ENCODE data around the gene NDUFB11.

The NDUFB11 gene

GRCh38 chrX:47144626-47145394 lies at the start of gene NDUFB11, which contains the start of gene RBM10:
NDUFB11 (minus strand) TSS chrX:47144702; CDS start chrX:47144679, 23 bp downstream.
RBM10 (plus strand) TSS chrX:47145221; CDS start chrX:47147482, 2,261 bp downstream.
- Histone ChIP-seq H3K27me3 (ENCODE audit: control insufficient read depth, insufficient read depth, low read length) (no peaks in the 10 kb centered on the region), H3K4me1 (ENCODE audit: control insufficient read depth, insufficient read depth, low read length) (peaks cover 13% of the 10 kb centered on the region), H3K9ac (ENCODE audit: low read length) (peak within 1 kb of the TSS; percentile 88), H3K36me3 (ENCODE audit: control insufficient read depth, insufficient read depth, low read length) (no peaks in the 10 kb centered on the region), H3K4me3 (ENCODE audit: low read length) (peak within 1 kb of the TSS; percentile 63), H3K9me3 (ENCODE audit: control insufficient read depth, low read length) (no peaks in the 10 kb centered on the region)

GRCh38 chrX:47193475-47194193 lies 49.1 kb upstream of the NDUFB11 start, which contains the start of gene UBA1:
UBA1 (plus strand) TSS chrX:47193829; CDS start chrX:47198803, 4,974 bp downstream.
- Histone ChIP-seq H3K36me3 (ENCODE audit: control insufficient read depth, insufficient read depth, low read length) (no peaks in the 10 kb centered on the region), H3K4me1 (ENCODE audit: control insufficient read depth, insufficient read depth, low read length) (peaks cover 27% of the 10 kb centered on the region), H3K4me3 (ENCODE audit: low read length) (peak within 1 kb of the TSS; percentile 69)

GRCh38 chrX:47191806-47192401 lies 47.4 kb upstream of the NDUFB11 start:
- H3K27me3 ChIP-seq (ENCODE audit: control insufficient read depth, insufficient read depth, low read length), result no peaks in the 10 kb centered on the region
- H3K4me3 ChIP-seq (ENCODE audit: low read length), result no peak overlapping the region
- H3K4me1 ChIP-seq (ENCODE audit: control insufficient read depth, insufficient read depth, low read length), result peaks cover 16% of the 10 kb centered on the region
- H3K9ac ChIP-seq (ENCODE audit: low read length), result no peak overlapping the region
- no peaks in the 10 kb centered on the region for H3K9me3 ChIP-seq (ENCODE audit: control insufficient read depth, low read length)
- H3K36me3 ChIP-seq (ENCODE audit: control insufficient read depth, insufficient read depth, low read length), result no peaks in the 10 kb centered on the region

More at GRCh38 chrX:47193475-47194193, 49.1 kb upstream of the NDUFB11 start, which contains the start of gene UBA1:
- Histone ChIP-seq H3K27me3 (ENCODE audit: control insufficient read depth, insufficient read depth, low read length) (no peaks in the 10 kb centered on the region), H3K9ac (ENCODE audit: low read length) (peak within 1 kb of the TSS; percentile 93), H3K9me3 (ENCODE audit: control insufficient read depth, low read length) (no peaks in the 10 kb centered on the region)

GRCh38 chrX:47191331-47191730 lies 46.8 kb upstream of the NDUFB11 start:
- H3K36me3 ChIP-seq (ENCODE audit: control insufficient read depth, insufficient read depth, low read length), result no peaks in the 10 kb centered on the region
- no peaks in the 10 kb centered on the region for H3K9me3 ChIP-seq (ENCODE audit: control insufficient read depth, low read length)
- peak overlapping the region; percentile 54 for H3K9ac ChIP-seq (ENCODE audit: low read length)
- H3K4me3 ChIP-seq (ENCODE audit: low read length), result peak overlapping the region; percentile 43
- H3K27me3 ChIP-seq (ENCODE audit: control insufficient read depth, insufficient read depth, low read length), result no peaks in the 10 kb centered on the region
- H3K4me1 ChIP-seq (ENCODE audit: control insufficient read depth, insufficient read depth, low read length), result peaks cover 13% of the 10 kb centered on the region

DNA sequence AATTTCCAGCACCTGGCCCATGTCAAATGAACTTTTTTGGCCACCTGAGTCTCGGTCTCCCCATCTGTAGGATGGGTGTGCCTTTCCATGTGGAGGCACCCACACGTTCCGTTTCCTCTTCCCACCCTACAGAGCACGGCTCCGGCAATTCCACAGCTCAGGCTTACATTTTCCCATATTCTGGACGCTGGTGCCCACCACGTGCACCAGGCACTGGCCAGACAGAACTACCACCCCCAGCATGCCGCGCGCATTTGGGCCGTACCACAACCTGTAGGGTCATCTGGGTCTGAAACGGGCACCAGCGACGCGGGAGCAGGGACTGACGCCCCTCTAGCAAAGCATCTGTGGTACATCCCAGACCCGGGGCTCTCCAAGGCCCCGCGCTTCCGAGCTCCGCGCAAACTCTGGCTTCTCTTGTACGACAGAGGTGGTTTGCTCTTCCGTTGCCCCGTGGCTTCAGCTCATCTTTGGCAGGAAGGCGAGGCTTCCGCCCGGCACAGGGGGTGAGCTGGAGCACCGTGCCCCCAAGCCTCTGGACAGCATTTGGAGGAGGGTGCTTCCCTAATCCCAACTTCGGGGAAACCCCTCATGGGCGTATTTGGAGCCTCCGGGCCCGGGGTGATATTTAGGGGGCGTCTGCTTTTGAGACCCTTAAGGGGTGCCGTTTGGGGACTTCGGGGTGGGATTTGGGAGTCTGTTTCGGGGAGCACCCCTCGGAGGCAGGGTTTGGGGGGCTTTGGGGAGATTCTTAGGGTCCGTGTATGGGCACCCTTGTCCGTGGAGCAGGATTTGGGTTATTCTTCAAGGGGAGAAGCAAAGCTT lies 46.2 kb upstream of the NDUFB11 start:
- Histone ChIP-seq H3K9ac (ENCODE audit: low read length) (peak overlapping the region; percentile 54), H3K36me3 (ENCODE audit: control insufficient read depth, insufficient read depth, low read length) (no peaks in the 10 kb centered on the region), H3K27me3 (ENCODE audit: control insufficient read depth, insufficient read depth, low read length) (no peaks in the 10 kb centered on the region), H3K4me3 (ENCODE audit: low read length) (peak overlapping the region; percentile 43), H3K4me1 (ENCODE audit: control insufficient read depth, insufficient read depth, low read length) (peaks cover 6% of the 10 kb centered on the region), H3K9me3 (ENCODE audit: control insufficient read depth, low read length) (no peaks in the 10 kb centered on the region)

DNA sequence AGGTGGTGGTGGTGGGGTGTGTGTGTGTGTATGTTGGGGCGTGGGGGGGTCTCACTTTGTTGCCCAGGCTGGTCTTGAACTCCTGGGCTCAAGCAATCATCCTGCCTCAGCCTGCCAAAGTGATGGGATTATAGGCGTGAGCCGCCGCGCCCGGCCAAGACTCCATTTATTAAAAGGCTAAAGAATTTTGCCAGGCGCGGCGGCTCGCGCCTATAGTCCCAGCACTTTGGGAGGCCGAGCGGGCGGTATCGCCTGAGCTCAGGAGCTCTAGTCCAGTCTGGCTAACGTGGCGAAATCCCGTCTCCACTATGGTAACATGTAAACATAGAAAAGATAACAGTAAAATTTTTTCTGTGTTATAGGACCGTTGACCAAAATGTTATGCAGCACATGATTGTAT lies 45.4 kb upstream of the NDUFB11 start:
- Histone ChIP-seq H3K4me3 (ENCODE audit: low read length) (no peak overlapping the region), H3K9ac (ENCODE audit: low read length) (no peak overlapping the region), H3K27me3 (ENCODE audit: control insufficient read depth, insufficient read depth, low read length) (no peaks in the 10 kb centered on the region), H3K4me1 (ENCODE audit: control insufficient read depth, insufficient read depth, low read length) (peaks cover 3% of the 10 kb centered on the region), H3K36me3 (ENCODE audit: control insufficient read depth, insufficient read depth, low read length) (no peaks in the 10 kb centered on the region), H3K9me3 (ENCODE audit: control insufficient read depth, low read length) (no peaks in the 10 kb centered on the region)

DNA sequence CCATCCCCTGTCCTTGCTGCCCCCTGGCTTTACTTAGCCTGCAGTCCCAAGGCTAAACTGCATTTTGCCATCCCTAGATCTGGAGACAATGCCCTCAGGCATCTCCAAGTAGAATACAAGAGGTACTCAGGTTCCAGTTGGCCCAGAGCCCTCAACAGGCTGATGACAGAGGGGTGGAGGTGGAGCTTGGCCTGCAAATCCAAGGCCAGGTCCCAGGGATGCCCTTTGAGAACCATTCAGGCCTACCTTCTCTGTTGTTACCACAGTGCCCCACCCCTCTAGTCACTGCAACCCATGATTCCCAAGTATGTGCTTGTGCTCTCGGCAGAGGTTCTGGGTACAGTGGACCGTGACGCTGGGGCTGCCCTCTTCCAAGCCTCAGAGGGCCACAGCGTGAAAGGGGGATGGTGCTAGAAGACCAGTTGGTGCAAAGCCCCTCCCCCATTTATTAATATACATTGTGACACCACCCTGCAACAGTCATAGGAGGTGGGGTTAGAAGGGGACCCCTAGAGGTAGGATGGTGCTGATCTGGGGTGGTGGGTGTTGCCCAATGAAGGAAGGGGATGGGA lies 42.7 kb upstream of the NDUFB11 start:
- Histone ChIP-seq H3K36me3 (ENCODE audit: control insufficient read depth, insufficient read depth, low read length) (no peaks in the 10 kb centered on the region), H3K9me3 (ENCODE audit: control insufficient read depth, low read length) (no peaks in the 10 kb centered on the region)

DNA sequence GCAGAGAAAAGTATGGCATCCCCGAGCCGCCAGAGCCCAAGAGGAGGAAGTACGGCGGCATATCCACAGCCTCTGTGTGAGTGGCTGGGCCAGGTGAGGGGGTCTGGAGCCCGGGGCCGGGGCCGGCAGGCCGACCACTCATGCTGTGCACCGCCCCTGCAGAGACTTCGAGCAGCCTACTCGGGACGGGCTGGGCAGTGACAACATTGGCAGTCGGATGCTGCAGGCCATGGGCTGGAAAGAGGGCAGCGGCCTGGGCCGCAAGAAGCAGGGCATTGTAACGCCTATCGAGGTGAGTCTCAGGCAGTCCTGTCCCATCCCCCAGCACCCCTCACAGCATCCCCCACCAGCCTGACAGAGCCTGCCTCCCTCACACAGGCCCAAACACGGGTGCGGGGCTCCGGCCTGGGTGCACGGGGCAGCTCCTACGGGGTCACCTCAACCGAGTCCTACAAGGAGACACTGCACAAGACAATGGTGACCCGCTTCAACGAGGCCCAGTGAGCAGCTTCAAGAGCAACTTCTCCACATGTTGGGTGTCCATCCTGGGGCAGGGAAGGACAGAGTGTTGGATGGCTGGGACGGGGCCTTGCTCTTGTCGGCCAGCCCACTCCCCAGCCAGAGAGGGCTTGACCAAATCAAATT lies 41.7 kb upstream of the NDUFB11 start:
- H3K36me3 ChIP-seq (ENCODE audit: control insufficient read depth, insufficient read depth, low read length), result peaks cover 9% of the 10 kb centered on the region

More for the DNA sequence above, 42.7 kb upstream of the NDUFB11 start:
- Histone ChIP-seq H3K4me1 (ENCODE audit: control insufficient read depth, insufficient read depth, low read length) (no peaks in the 10 kb centered on the region), H3K9ac (ENCODE audit: low read length) (no peak overlapping the region), H3K4me3 (ENCODE audit: low read length) (no peak overlapping the region), H3K27me3 (ENCODE audit: control insufficient read depth, insufficient read depth, low read length) (no peaks in the 10 kb centered on the region)

GRCh38 chrX:47185241-47185640 lies 40.7 kb upstream of the NDUFB11 start:
- Histone ChIP-seq H3K4me3 (ENCODE audit: low read length) (no peak overlapping the region), H3K4me1 (ENCODE audit: control insufficient read depth, insufficient read depth, low read length) (no peaks in the 10 kb centered on the region), H3K9ac (ENCODE audit: low read length) (no peak overlapping the region), H3K9me3 (ENCODE audit: control insufficient read depth, low read length) (no peaks in the 10 kb centered on the region), H3K27me3 (ENCODE audit: control insufficient read depth, insufficient read depth, low read length) (no peaks in the 10 kb centered on the region), H3K36me3 (ENCODE audit: control insufficient read depth, insufficient read depth, low read length) (peaks cover 10% of the 10 kb centered on the region)

More for the DNA sequence above, 41.7 kb upstream of the NDUFB11 start:
- Histone ChIP-seq H3K9ac (ENCODE audit: low read length) (no peak overlapping the region), H3K27me3 (ENCODE audit: control insufficient read depth, insufficient read depth, low read length) (no peaks in the 10 kb centered on the region), H3K9me3 (ENCODE audit: control insufficient read depth, low read length) (no peaks in the 10 kb centered on the region), H3K4me1 (ENCODE audit: control insufficient read depth, insufficient read depth, low read length) (no peaks in the 10 kb centered on the region), H3K4me3 (ENCODE audit: low read length) (no peak overlapping the region)

DNA sequence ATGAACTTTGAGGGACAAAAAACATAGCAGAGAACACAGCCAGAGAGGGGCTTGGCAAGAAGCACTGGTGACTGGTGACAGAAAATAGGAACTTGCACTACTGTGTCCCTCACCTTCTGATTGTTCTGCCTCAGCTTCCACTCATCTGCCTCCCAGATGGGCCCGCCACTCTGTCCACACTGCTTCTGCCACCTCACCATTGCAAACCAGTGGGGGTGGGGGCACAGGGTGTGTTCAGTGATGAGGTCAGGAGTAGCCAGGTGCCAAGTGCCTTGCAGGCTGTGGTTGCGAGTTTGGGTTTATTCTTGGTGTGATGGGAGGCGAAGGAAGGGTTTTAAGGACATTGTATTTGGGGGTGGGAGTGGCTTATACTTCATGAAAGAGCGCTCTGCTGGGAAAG lies 40.0 kb upstream of the NDUFB11 start:
- peaks cover 10% of the 10 kb centered on the region for H3K36me3 ChIP-seq (ENCODE audit: control insufficient read depth, insufficient read depth, low read length)
- no peaks in the 10 kb centered on the region for H3K4me1 ChIP-seq (ENCODE audit: control insufficient read depth, insufficient read depth, low read length)
- no peaks in the 10 kb centered on the region for H3K27me3 ChIP-seq (ENCODE audit: control insufficient read depth, insufficient read depth, low read length)
- no peak overlapping the region for H3K9ac ChIP-seq (ENCODE audit: low read length)
- no peak overlapping the region for H3K4me3 ChIP-seq (ENCODE audit: low read length)
- H3K9me3 ChIP-seq (ENCODE audit: control insufficient read depth, low read length), result no peaks in the 10 kb centered on the region

Measured in mucosa of stomach (tissue), 1 donor.